Cardiac fibroblast (primary cell): ENCODE measurements around the gene PCDHGA4.
A peak's percentile ranks its signal among the peaks of the same experiment; 100 is the strongest.
"Not testable (repeated sequence)": the region's sequence is repeated elsewhere in the genome, so short reads cannot be mapped to it uniquely, and the experiment has no call there.

Experiments used
- DNase-seq, 2 donors: peaks; one replicate each; pipeline versions ENCODE4 v3.0.0 to v3.0.0-alpha.2; 2010; ENCODE audit warnings: low read depth in 2 of 2
- H3K4me3 ChIP-seq, 2 donors: replicated peaks in 1 of 2; 1 replicate in 1 of 2; 2 replicates in 1 of 2; pipeline ENCODE4 v1.5.1; 2011; ENCODE audit warnings: low read depth in 2 of 2, low read length in 2 of 2, mild to moderate bottlenecking in 2 of 2, moderate library complexity in 1 of 2
- CTCF ChIP-seq: IDR thresholded peaks from one replicate; pipeline ENCODE4 v1.5.1; 2011; ENCODE audit warnings: low read depth, mild to moderate bottlenecking, low read length, inconsistent platforms

The PCDHGA4 gene

DNA sequence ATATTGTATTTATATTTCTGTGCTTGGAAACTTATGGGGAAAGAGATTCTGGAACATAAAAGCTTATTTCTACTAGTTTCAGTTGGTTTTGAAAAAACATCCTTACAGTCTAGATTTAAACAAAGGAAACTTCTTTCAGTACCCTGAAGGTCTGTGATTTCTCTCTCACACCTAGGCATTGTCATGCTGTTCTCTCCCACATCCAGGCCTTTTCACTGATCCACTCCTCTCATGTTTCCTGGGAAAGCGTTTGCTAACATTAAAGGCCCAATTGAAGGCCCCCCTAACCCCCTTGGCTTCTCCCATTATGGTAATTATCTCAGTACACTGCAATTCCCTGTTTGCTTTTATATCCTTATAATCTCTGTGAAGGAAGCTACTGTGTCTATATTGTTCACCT lies 12.0 kb upstream of the PCDHGA4 start:
- TF ChIP-seq CTCF: no peak
- no peak for DNase-seq
- no peak overlapping the region for H3K4me3 ChIP-seq

DNA sequence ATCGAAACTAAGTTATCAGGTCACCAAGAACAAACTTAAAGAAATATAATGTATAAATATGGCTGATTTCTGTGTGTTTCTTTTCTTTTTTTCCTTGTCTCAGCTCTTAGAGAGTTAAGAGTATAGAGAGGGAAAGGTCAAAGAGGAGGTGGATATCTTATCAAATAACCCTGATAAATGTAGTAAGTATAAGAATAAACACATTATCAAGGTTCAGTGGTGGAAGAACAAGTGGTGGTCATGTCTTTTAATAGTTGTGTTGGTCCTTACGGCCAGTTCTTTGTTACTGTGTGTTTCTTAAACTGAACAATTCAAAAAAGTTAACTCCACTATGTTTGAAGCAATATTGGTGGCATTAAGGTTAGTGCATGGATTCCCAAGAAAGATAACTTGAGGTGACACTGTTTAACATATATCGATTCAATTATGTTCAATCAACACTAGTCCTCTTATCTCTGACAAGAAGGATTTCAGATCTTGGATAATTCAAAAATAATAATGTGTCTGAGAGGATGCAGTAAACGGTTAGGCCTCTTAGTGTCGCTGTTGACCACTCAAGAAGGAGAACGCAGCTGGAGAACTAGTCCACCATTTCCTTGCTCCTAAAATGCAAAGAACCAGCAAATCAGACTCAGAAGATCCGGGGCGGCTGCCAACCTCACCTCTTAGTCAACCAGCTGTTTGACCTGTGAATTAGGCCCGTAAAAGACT lies 11.4 kb upstream of the PCDHGA4 start, which contains the start of gene PCDHGA3:
Gene PCDHGA3, plus strand, starts transcription at position 588 of the 711 bp plus-strand sequence. CDS start 205 bp downstream, outside the sequence.
- peak; percentile 59 to 73 for DNase-seq
- H3K4me3 ChIP-seq: peak within 1 kb of the TSS; percentile 25 to 35
- TF ChIP-seq CTCF: peak; percentile 46

- peak overlapping the region; percentile 25 to 35 for H3K4me3 ChIP-seq
- DNase-seq: no peak
- TF ChIP-seq CTCF: no peak
Observed at GRCh38 chr5:141343953-141344463, 10.8 kb upstream of the PCDHGA4 start.

GRCh38 chr5:141345327-141345726 lies 9.5 kb upstream of the PCDHGA4 start:
- no peak for TF ChIP-seq CTCF
- no peak for DNase-seq
- no peak overlapping the region for H3K4me3 ChIP-seq

DNA sequence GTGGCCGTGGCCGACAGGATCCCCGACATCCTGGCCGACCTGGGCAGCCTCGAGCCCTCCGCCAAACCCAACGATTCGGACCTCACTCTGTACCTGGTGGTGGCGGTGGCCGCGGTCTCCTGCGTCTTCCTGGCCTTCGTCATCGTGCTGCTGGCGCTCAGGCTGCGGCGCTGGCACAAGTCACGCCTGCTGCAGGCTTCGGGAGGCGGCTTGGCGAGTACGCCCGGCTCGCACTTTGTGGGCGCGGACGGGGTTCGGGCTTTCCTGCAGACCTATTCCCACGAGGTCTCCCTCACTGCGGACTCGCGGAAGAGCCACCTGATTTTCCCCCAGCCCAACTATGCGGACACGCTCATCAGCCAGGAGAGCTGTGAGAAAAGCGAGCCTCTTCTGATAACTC lies 8.8 kb upstream of the PCDHGA4 start:
- H3K4me3 ChIP-seq, DNase-seq: not testable (repeated sequence)

GRCh38 chr5:141349917-141350619 lies 4.8 kb upstream of the PCDHGA4 start, which contains the start of gene PCDHGB1:
PCDHGB1 (plus strand) TSS chr5:141350099; CDS start chr5:141350261, 162 bp downstream.
- DNase-seq: peak; percentile 49 to 69
- H3K4me3 ChIP-seq: peak within 1 kb of the TSS in 1 of 2 donors; percentile 42
- peak; percentile 57 for TF ChIP-seq CTCF

DNA sequence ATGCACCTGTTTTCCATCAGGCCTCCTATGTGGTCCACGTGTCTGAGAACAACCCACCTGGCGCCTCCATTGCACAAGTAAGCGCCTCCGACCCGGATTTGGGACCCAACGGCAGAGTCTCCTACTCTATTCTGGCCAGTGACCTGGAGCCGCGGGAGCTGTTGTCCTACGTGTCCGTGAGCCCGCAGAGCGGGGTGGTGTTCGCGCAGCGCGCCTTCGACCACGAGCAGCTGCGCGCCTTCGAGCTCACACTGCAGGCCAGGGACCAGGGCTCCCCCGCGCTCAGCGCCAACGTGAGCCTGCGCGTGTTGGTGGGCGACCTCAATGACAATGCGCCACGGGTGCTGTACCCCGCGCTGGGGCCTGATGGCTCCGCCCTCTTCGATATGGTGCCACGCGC lies 3.2 kb upstream of the PCDHGA4 start:
- TF ChIP-seq CTCF: no peak
- no peak overlapping the region for H3K4me3 ChIP-seq
- DNase-seq: no peak
